ACC112 (cell line): ENCODE data around the gene MYO5B.
"Not testable (repeated sequence)": the region's sequence is repeated elsewhere in the genome, so short reads cannot be mapped to it uniquely, and the experiment has no call there.

Source experiments
- H2AFZ ChIP-seq: fragments of 200-600 bp; sonication (generic); one replicate; pipeline ENCODE4 v1.6.0; 2017; ENCODE audit warnings: antibody characterized with exemption, low read length; ENCODE audit not compliant: unreplicated experiment
- H3K27ac ChIP-seq: fragments of 200-600 bp; sonication (generic); 2 replicates; pipeline ENCODE4 v1.5.1; 2014; ENCODE audit warnings: low read depth, mild to moderate bottlenecking, antibody characterized with exemption, low read length, moderate library complexity
- H3K27me3 ChIP-seq: fragments of 200-600 bp; sonication (generic); 2 replicates; pipeline ENCODE4 v1.6.1; 2014; ENCODE audit warnings: mild to moderate bottlenecking, antibody characterized with exemption, low read length, moderate library complexity, mixed read lengths; ENCODE audit not compliant: insufficient read depth
- H3K36me3 ChIP-seq: fragments of 200-600 bp; sonication (generic); 2 replicates; pipeline ENCODE4 v1.6.1; 2016; ENCODE audit warnings: mild to moderate bottlenecking, antibody characterized with exemption, low read length, moderate library complexity, mixed read lengths; ENCODE audit not compliant: insufficient read depth
- H3K4me1 ChIP-seq: fragments of 200-600 bp; sonication (generic); one replicate; pipeline ENCODE4 v1.6.1; 2016; ENCODE audit warnings: low read length, mixed read lengths; ENCODE audit not compliant: insufficient read depth, unreplicated experiment, control insufficient read depth
- H3K4me3 ChIP-seq: fragments of 200-600 bp; sonication (generic); 2 replicates; pipeline ENCODE4 v1.5.1; 2014; ENCODE audit warnings: mild to moderate bottlenecking, low read depth, low read length
- H3K79me2 ChIP-seq: fragments of 200-600 bp; sonication (generic); one replicate; pipeline ENCODE4 v1.6.0; 2016; ENCODE audit warnings: low read length; ENCODE audit not compliant: control insufficient read depth, unreplicated experiment, insufficient read depth

The MYO5B gene

GRCh38 chr18:49893036-49893435, 301.9 kb downstream of the MYO5B start:
- H3K27me3 ChIP-seq, result peaks cover 48% of the 10 kb centered on the region; the same call in 1 of the 2 replicates
- H3K27ac ChIP-seq, result no peak overlapping the region
- H3K4me3 ChIP-seq, result no peak overlapping the region
- no peaks in the 10 kb centered on the region for H3K79me2 ChIP-seq
- no peak overlapping the region for H2AFZ ChIP-seq
- H3K4me1 ChIP-seq, result peaks cover 12% of the 10 kb centered on the region
- H3K36me3 ChIP-seq, result no peaks in the 10 kb centered on the region

- H3K36me3 ChIP-seq, result no peaks in the 10 kb centered on the region
- H3K4me1 ChIP-seq, result peaks cover 12% of the 10 kb centered on the region
- no peak overlapping the region for H2AFZ ChIP-seq
- no peaks in the 10 kb centered on the region for H3K79me2 ChIP-seq
- peaks cover 49% of the 10 kb centered on the region; the same call in 1 of the 2 replicates for H3K27me3 ChIP-seq
- H3K27ac ChIP-seq, result no peak overlapping the region
- no peak overlapping the region for H3K4me3 ChIP-seq
These were observed 302.6 kb downstream of the MYO5B start for GRCh38 chr18:49892148-49892924.

GRCh38 chr18:49890041-49890440, 304.9 kb downstream of the MYO5B start:
- Histone ChIP-seq H3K27me3 (peaks cover 38% of the 10 kb centered on the region; the same call in 1 of the 2 replicates), H3K27ac (no peak overlapping the region), H3K36me3 (no peaks in the 10 kb centered on the region), H3K4me1 (peaks cover 12% of the 10 kb centered on the region), H2AFZ (no peak overlapping the region), H3K4me3 (no peak overlapping the region), H3K79me2 (no peaks in the 10 kb centered on the region)

GRCh38 chr18:49889552-49889951, 305.4 kb downstream of the MYO5B start:
- H3K36me3 ChIP-seq, H3K27ac ChIP-seq, H3K4me3 ChIP-seq, H2AFZ ChIP-seq, H3K79me2 ChIP-seq: not testable (repeated sequence)
- Histone ChIP-seq H3K27me3 (peaks cover 36% of the 10 kb centered on the region; the same call in 1 of the 2 replicates), H3K4me1 (peaks cover 12% of the 10 kb centered on the region)

- Histone ChIP-seq H3K36me3 (no peaks in the 10 kb centered on the region), H3K79me2 (no peaks in the 10 kb centered on the region), H3K4me1 (peaks cover 2% of the 10 kb centered on the region), H3K27me3 (peaks cover 41% of the 10 kb centered on the region), H3K27ac (no peak overlapping the region), H3K4me3 (no peak overlapping the region), H2AFZ (no peak overlapping the region)
These were observed 307.8 kb downstream of the MYO5B start for GRCh38 chr18:49886891-49887764.

- Histone ChIP-seq H3K36me3 (no peaks in the 10 kb centered on the region), H3K4me1 (no peaks in the 10 kb centered on the region), H3K27me3 (peaks cover 51% of the 10 kb centered on the region), H3K27ac (no peak overlapping the region), H2AFZ (no peak overlapping the region), H3K79me2 (no peaks in the 10 kb centered on the region), H3K4me3 (no peak overlapping the region)
These were observed 310.0 kb downstream of the MYO5B start for GRCh38 chr18:49884959-49885358.

GRCh38 chr18:49884465-49884864, 310.5 kb downstream of the MYO5B start:
- no peaks in the 10 kb centered on the region for H3K4me1 ChIP-seq
- no peaks in the 10 kb centered on the region for H3K36me3 ChIP-seq
- H3K4me3 ChIP-seq, result no peak overlapping the region
- H3K27ac ChIP-seq, result no peak overlapping the region
- peaks cover 55% of the 10 kb centered on the region for H3K27me3 ChIP-seq
- H2AFZ ChIP-seq, result no peak overlapping the region
- no peaks in the 10 kb centered on the region for H3K79me2 ChIP-seq

- no peaks in the 10 kb centered on the region for H3K79me2 ChIP-seq
These were observed 314.3 kb downstream of the MYO5B start for GRCh38 chr18:49880661-49881060.

GRCh38 chr18:49879271-49879580, 315.7 kb downstream of the MYO5B start:
- Histone ChIP-seq H2AFZ (no peak overlapping the region), H3K4me1 (peaks cover 10% of the 10 kb centered on the region), H3K79me2 (no peaks in the 10 kb centered on the region), H3K27me3 (peaks cover 73% of the 10 kb centered on the region), H3K4me3 (no peak overlapping the region), H3K36me3 (no peaks in the 10 kb centered on the region), H3K27ac (no peak overlapping the region)

More at GRCh38 chr18:49880661-49881060, 314.3 kb downstream of the MYO5B start:
- Histone ChIP-seq H3K27ac (no peak overlapping the region), H3K36me3 (no peaks in the 10 kb centered on the region), H3K4me1 (peaks cover 10% of the 10 kb centered on the region), H3K4me3 (no peak overlapping the region), H3K27me3 (peaks cover 74% of the 10 kb centered on the region), H2AFZ (no peak overlapping the region)

GRCh38 chr18:49878567-49879270, 316.2 kb downstream of the MYO5B start:
- Histone ChIP-seq H2AFZ (no peak overlapping the region), H3K27ac (no peak overlapping the region), H3K4me1 (peaks cover 10% of the 10 kb centered on the region), H3K79me2 (no peaks in the 10 kb centered on the region), H3K4me3 (no peak overlapping the region), H3K36me3 (no peaks in the 10 kb centered on the region), H3K27me3 (peaks cover 76% of the 10 kb centered on the region)
